ENCODE measurements around the gene EVA1A. TPM values are rescaled to one million over a fixed set of nuclear protein-coding genes. Genes with fewer than 3 reads are reported as not detected.

Gene EVA1A, protein sequence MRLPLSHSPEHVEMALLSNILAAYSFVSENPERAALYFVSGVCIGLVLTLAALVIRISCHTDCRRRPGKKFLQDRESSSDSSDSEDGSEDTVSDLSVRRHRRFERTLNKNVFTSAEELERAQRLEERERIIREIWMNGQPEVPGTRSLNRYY
- total RNA-seq: 26.7 and 94.9 TPM in 2 replicates

GRCh38 chr2:75560768-75561565 is at the start of gene EVA1A:
Gene EVA1A (minus strand): TSS chr2:75560939. CDS start chr2:75518140, 42,799 bp downstream.

Other genes starting within 250 kb of the EVA1A start
- 38.4 and 40.2 TPM in 2 replicates for gene MRPL19, start 85.8 kb upstream of the EVA1A start, total RNA-seq
- 7.8 and 9.0 TPM in 2 replicates for gene GCFC2, start 150.0 kb upstream of the EVA1A start, total RNA-seq

Measured in smooth muscle cell of the pulmonary artery (primary cell).